RPMI8226 (cell line): Measurements from ENCODE around the gene CARD14.
"Not testable (repeated sequence)": the region's sequence is repeated elsewhere in the genome, so short reads cannot be mapped to it uniquely, and the experiment has no call there.

Experiments
- DNase-seq: peaks from one replicate; pipeline ENCODE4 v3.0.0-alpha.2; 2015

CARD14 gene

DNA sequence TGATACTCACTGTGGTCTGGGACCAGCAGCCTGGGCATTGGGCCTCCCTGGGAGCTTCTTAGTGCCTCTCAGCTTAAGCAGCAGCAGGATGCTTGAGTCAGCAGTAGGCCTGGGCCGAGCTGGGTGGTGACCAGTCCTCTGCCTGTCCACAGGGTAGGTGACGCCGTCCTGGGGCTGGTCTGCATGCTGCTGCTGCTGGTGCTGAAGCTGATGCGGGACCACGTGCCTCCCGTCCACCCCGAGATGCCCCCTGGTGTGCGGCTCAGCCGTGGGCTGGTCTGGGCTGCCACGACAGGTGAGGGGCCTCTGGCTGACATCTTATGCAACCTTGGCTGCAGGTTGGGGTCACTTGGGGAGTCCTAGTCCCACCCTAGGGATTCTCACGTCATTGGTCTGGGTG, 57.8 kb downstream of the CARD14 start:
- no peak for DNase-seq

DNA sequence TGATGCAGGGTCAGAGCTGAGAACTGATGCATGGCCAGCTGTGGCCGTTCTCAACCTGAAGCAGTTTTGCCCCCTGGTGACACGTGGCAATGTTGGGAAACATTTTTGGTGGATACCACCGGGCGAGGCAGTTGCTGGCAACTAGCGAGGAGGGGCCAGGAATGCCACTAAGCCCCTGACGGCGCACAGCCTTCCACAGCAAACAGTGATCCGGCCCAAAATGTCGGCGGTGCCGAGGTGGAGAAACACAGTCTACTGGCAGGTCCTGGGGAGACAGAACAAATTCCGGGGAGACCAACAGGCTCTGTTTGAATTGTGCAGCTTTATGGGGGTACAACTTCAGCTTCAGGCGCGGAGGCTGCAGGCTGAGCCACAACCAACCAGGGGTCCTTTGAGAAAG, 58.6 kb downstream of the CARD14 start:
- DNase-seq: no peak

DNA sequence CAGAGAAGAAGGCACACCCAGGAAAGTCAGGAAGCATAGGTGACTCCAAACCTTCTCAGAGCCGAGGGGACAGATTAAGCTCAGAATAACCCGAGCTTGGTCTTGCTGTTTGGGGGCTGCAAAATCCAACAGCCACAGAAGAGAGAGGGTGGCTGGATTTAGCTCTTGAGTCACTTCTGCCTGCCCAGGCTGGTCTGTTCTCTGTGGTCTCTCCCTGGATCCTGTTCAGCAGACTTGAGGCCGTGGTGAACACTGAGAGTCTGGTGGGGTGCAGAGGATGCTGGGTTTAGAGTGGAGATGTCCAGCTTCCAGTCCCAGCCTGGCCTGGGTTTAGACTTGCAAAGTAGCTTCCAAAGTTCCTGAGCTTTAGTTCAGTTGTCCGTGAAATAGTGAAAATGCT, 59.2 kb downstream of the CARD14 start:
- no peak for DNase-seq

DNA sequence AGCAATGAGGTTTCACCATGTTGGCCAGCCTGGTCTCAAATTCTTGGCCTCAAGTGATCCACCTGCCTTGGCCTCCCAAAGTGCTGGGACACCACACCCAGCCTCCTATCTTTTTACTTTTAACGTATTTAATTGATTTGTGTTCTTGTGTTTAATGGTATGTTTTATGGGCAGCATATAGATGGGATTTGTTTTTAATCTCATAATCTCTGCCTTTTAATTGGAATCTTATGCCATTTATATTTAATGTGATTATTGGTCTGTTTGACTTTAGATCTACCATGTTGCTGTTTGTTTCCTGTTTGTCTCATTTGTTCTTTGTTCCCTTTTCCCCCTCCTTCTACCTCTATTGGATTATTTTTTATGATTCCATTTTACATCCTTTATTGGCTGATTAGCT, 62.6 kb downstream of the CARD14 start:
- DNase-seq: no peak

DNA sequence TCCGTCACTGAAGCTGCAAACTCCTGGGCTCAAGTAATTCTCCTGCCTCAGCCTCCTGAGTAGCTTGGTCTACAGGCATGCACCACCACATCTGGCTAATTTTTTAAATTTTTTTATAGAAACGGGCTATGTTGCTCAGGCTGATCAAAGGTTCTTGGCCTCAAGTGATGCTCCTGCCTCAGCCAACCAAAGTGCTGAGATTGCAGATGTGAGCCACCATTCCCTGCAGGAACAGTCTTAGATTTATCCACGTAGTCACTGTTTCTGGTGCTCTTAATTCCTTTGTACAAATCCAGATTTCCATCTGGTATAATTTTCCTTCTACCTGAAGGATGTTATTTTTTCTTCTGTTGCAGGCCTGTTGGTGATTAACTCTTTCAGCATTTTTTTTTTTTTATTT, 63.4 kb downstream of the CARD14 start:
- no peak for DNase-seq

DNA sequence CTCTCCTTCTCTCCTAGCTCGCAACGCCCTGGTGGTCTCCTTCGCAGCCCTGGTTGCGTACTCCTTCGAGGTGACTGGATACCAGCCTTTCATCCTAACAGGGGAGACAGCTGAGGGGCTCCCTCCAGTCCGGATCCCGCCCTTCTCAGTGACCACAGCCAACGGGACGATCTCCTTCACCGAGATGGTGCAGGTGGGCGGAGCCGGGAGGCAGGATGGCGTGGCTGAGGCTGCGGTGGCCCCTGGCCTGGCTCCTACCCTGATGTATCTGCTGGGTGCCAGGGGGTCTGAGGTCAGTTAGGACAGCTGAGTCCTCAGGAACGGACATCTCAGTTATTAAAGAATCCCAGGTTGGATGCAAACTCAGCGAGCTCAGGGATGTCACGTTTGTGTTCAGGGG, 67.1 kb downstream of the CARD14 start:
- no peak for DNase-seq

DNA sequence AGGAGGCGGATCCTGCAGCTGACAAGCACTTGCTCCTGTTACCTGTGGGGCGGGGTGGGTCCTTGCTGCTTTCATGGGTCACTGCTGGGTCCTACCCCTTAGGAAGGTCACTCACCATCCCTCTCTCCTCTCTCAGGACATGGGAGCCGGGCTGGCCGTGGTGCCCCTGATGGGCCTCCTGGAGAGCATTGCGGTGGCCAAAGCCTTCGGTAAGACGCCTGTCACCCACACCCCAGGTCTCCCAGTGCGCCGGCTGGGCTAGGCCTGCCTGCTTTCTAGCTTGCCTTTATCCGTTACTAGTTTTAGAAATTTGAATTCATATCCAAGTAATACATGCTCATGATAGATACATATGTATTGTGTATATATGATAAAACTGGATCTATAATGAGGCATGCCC, 67.6 kb downstream of the CARD14 start:
- no peak for DNase-seq

DNA sequence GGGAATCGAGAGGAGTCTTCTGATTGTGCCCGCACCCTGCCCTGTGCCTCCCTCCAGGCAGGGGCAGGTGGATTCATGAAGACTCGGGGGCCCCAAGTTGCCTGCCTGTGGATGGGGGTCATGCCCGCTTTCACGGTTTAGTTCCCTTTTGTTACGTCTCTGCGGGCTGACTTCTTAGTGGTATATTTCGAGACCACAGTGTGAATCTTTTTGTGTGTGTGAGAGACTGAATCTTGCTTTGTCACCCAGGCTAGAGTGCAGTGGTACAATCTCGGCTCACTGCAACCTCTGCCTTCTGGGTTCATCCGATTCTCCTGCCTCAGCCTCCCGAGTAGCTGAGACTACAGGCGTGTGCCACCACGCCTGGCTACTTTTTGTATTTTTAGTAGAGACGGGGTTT, 72.7 kb downstream of the CARD14 start:
- DNase-seq: no peak

DNA sequence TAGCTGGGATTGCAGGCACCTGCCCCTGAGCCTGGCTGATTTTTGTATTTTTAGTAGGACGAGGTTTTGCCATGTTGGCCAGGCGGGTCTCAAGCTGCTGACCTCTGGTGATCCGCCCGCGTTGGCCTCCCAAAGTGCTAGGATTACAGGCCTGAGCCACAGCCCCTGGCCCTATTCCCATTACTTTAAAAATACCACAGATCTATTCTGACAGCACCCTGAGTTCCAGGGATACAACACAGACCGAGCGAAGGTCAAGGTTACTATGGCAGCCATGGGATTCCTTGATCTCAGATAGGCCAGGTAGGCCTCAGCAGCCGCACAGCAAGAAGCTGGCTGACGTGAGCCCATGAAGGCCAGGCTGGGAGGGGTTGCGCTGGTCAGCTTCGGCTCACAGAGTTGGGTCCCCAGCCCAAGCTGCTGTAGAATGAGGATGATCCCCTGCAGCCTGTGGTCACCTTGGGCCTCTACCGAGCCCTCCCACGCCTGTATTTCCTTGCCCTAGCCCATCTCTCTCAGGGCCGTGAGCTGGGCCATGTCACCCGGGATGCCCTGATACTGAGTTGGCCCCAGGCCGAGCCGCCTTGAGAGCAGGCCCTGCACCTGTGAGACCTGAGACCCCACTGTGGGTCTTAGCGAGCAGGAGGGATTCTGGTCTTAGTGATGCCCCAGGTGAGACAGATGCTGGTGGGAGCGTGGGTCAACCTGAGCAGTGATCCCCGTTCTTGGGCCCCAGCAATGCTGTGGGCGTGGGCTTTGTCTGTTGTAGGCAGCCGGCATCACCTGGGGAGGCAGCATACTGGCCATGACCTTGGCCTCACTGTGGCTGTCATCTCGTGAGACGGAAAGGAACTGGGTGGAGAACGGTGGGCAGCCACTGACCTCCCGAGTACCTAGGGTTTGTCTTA, 74.0 kb downstream of the CARD14 start:
- no peak for DNase-seq

DNA sequence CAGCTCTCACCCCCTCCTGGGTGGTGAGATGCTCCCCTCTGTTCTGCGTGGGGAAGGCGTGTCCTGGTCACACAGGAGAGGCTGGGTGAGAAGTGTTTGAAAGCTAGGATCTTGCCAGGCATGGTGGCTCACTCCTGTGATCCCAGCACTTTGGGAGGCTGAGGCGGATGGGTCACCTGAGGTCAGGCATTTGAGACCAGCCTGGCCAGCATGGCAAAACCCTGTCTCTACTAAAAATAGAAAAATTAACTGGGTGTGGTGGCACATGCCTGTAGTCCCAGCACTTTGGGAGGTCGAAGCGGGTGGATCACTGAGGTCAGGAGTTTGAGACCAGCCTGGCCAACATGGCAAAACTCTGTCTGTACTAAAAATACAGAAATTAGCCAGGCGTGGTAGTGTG, 74.6 kb downstream of the CARD14 start:
- DNase-seq: not testable (repeated sequence)

DNA sequence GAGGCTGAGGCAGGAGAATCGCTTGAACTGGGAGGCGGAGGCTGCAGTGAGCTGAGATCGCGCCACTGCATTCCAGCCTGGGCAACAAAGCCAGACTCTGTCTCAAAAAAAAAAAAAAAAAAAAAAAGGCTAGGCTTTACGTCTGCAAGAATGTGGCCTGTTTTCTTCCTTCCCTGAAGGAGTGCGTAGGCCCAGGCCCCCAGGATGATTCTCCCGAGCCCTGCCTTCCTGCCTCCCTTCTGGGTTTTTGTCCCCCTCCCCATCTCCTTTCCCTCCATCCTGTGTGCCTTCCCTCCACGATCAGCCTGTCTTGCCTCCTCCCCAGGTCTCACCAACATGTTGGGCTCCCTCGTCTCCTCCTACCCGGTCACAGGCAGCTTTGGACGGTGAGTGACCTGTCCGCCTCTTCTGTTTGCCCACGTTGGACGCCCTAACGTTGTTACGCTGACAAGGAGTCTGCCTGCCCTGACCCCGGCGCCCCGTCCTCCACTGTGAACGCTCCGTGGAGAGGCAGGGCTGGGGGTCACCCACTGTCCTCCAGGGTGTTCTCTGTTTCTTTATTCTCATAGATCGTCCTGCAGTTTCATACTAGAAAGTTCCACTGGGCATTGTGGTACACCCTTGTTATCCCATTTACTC, 75.2 kb downstream of the CARD14 start:
- no peak for DNase-seq

DNA sequence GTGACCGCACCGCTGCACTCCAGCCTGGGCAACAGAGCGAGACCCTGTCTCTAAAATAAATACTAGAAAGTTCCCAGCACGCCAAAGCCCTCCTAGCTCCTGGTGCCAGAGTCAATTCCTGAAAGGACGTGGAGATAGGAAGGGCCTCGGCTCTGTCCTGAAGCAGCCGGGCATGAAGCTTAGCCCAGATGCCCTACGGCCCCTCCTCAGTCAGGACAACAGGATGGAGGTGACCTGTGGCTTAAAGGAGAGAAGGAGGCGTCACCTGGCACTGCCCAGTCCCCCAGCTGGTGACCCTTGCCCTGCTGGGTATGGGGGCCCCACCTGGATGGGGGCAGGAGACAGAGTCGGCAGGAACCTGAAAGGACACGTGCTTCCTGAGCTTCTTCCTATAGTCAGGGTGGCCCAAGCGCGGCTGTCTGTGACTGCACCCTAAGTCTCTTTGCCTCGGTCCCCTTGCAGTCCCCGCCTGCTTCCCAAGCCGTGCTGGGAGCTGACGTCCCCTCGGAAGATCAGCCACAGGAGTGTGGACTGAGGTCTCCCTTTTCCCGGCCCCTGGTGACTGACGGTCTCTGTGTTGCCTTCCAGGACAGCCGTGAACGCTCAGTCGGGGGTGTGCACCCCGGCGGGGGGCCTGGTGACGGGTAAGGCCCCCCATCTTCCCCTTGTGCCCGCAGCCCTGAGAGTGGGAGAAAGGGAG, 75.9 kb downstream of the CARD14 start:
- no peak for DNase-seq

DNA sequence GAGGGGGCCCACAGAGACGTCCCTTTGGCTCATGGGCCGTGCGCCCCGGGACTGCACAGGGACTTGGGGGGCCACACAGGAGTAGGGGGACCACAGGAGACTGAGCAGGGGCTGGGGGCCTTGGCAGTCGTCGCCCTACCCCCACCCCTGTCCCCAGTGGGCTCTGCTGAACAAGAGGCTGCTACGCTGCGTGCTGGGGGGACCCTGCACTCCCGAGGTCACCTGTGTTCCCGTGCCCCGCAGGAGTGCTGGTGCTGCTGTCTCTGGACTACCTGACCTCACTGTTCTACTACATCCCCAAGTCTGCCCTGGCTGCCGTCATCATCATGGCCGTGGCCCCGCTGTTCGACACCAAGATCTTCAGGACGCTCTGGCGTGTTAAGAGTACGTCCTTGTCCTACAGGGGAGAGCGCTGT, 76.4 kb downstream of the CARD14 start:
- no peak for DNase-seq

DNA sequence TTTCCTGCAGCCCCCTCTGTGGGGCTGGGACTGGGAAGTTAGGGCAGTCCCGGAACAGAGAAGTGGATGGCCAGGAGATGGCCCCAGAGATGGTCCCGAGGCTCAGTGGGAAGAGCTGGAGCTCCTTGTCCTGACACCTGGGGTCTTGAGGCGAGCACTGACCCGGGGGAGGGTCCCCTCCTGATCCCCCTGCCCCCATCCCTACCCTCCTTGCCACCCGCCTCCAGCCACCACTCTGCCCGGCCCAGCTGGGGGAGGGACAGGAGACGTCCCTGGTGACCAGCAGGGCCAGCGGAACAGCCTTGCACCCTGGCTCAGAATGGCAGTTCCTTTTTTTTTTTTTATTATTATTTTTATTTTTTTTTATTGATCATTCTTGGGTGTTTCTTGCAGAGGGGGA, 76.9 kb downstream of the CARD14 start:
- no peak for DNase-seq

DNA sequence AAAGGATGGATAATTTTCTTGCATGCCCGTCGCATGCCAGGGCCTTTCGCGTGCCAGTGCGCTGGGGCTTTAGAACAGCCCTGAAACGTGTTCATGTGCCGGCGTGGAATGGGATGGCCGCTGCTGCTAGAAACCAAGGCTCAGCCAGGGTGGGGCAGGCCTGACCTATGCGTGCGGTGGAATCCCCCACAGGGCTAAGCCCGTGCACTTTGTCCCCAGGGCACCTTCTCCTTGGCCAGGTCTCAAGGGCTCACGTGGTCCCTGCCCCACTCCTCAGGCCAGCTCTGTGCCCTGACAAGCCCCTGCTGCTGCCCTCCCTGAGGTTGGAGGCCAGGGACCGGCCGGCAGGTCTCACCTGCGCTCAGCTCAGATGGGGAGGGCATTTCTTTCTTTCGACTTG, 77.7 kb downstream of the CARD14 start:
- no peak for DNase-seq

DNA sequence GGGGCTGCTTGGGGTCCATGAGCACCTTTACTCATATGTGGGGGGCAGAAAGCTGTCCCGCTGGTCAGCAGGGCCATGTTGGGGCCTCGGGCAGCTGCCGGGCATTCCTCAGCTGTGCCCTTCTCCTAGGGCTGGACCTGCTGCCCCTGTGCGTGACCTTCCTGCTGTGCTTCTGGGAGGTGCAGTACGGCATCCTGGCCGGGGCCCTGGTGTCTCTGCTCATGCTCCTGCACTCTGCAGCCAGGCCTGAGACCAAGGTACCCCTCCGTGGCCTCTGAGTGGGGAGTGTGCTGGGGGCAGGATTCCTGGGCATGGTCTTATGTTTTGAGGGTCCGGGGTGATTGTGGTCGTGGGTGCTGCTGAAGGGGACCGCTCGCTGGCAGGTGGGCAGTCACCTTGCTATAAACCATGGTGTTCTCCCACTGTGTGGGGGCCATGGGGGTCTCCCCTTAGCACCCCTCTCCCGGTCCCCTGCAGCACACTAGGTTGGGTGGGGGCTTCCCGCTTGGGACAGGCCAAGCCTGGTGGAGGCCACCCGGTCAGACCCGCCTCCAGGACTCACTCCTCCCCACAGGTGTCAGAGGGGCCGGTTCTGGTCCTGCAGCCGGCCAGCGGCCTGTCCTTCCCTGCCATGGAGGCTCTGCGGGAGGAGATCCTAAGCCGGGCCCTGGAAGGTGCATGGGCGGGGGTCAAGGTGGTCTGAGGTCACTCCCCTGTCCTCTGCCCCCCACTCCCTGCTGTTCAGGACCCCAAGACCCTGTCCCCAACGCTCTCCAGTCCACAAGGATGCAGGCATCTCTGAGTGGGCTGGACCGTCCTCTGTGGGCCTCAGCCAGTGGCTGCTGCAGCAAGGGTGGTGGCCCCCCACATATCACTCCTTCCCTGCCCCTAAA, 78.4 kb downstream of the CARD14 start:
- no peak for DNase-seq

DNA sequence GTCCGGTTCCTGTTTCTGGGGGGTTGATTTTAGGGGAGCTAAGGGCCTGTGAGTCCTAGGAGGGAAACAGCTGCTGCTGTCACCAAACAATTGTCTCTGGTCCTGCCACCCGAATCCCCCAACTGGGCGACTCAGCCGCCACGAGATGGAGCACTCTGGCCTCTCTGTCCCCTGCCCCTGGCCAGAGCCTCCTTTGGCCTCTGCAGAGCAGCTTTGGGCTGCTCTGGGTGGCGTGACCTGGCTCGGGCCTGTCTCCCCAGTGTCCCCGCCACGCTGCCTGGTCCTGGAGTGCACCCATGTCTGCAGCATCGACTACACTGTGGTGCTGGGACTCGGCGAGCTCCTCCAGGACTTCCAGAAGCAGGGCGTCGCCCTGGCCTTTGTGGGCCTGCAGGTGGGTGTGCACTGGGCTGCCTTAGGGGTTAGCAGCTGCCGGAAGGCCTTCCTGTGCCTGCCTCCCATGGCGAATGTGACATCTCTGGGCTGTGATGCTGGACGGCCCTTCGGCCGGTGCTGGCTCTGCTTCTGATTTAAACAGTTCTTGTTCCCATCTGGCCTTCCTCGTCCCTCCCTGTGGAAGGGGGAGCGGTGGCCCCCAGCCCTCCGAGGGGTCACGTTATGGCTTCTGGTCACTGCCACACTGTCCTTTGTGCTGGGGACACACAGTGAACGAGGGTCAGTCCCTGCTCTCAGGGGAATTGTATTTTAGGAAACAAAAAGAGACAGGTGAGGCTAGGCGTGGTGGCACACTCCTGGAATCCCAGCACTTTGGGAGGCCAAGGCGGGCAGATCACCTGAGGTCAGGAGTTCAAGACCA, 79.3 kb downstream of the CARD14 start:
- DNase-seq: peak; percentile 11

DNA sequence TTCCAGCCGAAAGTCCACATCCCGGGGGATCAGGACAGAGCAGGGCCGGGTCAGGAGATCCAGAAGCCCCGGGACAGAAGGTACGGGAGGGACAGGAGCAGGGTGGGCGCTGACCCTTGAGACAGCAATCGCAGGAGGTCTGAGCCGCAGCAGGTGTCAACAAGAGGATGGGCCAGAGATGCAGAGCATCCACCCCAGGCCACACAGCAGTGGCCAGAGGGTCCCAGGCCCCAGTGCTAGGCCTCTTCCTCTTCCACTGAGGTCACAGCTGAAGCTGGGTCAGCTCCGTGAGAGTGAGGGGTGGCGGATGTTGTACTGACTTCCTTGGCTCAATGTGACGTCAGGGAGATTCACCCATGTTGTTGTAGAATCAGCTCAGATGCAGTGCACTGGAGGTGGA, 82.1 kb downstream of the CARD14 start:
- DNase-seq: no peak

DNA sequence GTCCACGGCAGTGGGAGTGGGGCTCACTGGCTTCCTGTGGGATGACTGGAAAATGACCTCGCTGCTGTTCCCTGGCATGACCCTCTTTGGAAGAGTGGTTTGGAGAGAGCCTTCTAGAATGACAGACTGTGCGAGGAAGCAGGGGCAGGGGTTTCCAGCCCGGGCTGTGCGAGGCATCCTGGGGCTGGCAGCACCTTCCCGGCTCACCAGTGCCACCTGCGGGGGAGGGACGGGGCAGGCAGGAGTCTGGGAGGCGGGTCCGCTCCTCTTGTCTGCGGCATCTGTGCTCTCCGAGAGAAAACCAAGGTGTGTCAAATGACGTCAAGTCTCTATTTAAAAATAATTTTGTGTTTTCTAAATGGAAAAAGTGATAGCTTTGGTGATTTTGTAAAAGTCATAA, 83.0 kb downstream of the CARD14 start:
- DNase-seq: peak; percentile 36

DNA sequence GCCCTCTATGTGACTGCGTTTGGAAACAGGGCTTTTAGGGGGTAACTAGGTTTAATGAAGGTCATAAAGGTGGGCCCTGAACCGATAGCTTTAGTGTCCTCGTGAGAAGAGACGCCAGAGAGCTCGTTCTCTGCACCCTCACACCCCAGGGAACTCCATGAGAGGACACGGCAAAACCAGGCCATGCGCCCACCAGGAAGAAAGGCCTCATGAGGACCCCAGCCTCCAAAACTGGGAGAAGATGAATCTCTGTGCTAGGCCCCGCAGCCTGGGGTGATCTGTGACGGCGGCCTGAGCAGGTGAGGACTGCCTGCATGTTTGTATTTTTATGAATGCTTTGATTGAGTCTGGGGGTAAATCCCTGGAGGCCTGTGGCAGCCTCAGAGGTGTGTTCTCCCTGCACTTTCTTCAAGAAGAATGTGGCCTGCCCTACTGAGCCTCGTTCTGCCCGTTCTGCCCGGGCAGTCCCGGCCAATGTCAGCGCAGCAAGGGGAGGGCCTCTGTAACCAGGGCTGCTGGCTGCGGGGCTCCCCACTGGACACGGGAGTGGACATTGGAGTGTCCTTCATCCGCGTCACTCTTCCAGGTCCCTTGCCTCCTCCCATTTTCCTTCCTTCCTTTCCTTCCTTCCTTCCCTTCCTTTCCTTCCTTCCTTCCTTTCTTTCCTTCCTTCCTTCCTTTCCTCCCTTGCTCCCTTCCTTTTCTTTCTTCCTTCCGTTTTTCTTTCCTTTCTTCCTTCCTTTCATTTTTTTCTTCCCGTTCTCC, 84.0 kb downstream of the CARD14 start:
- no peak for DNase-seq
